Neural progenitor cell (in vitro differentiated cells): ENCODE data around the gene SMOC2.

Experiments
- CTCF ChIP-seq: fragments of 200-600 bp; sonication (generic); IDR thresholded peaks from 2 replicates; pipeline ENCODE4 v1.5.1; 2017; ENCODE audit warnings: antibody characterized with exemption, mild to moderate bottlenecking
- EZH2 ChIP-seq: fragments of 200-600 bp; sonication (generic); IDR thresholded peaks from 2 replicates; pipeline ENCODE4 v1.6.1; 2017; ENCODE audit warnings: antibody characterized with exemption, mild to moderate bottlenecking, moderate library complexity
- EZH2phosphoT487 ChIP-seq: fragments of 200-600 bp; sonication (generic); IDR thresholded peaks from 2 replicates; pipeline ENCODE4 v1.6.1; 2017; ENCODE audit warnings: antibody characterized with exemption

- no peak for TF ChIP-seq EZH2
- TF ChIP-seq CTCF = no peak
- no peak for TF ChIP-seq EZH2phosphoT487
These were observed 11.8 kb downstream of the SMOC2 start for GRCh38 chr6:168452685-168453377.
